Fibroblast of skin of abdomen (primary cell): ENCODE data around the gene ARFGEF2.

Experiments used
- DNase-seq: peaks from one replicate; pipeline ENCODE4 v3.0.0-alpha.2; 2013

ARFGEF2 gene

GRCh38 chr20:48899881-48900280 is 21.6 kb upstream of the ARFGEF2 start:
- no peak for DNase-seq

GRCh38 chr20:48901326-48901725 is 20.2 kb upstream of the ARFGEF2 start:
- DNase-seq, result no peak

- no peak for DNase-seq
These were observed 17.8 kb upstream of the ARFGEF2 start for GRCh38 chr20:48903705-48904104.

GRCh38 chr20:48904566-48905296 is 16.8 kb upstream of the ARFGEF2 start:
- peak; percentile 57 for DNase-seq

GRCh38 chr20:48905297-48905647 is 16.2 kb upstream of the ARFGEF2 start:
- no peak for DNase-seq

- no peak for DNase-seq
These were observed 15.2 kb upstream of the ARFGEF2 start for GRCh38 chr20:48906221-48906877.

GRCh38 chr20:48908656-48909319 is 12.7 kb upstream of the ARFGEF2 start:
- no peak for DNase-seq

GRCh38 chr20:48909910-48910309 is 11.6 kb upstream of the ARFGEF2 start:
- no peak for DNase-seq

- no peak for DNase-seq
These were observed 11.1 kb upstream of the ARFGEF2 start for GRCh38 chr20:48910347-48910781.

GRCh38 chr20:48912065-48912464 is 9.4 kb upstream of the ARFGEF2 start:
- DNase-seq, result no peak

- DNase-seq, result no peak
These were observed 4.8 kb upstream of the ARFGEF2 start for GRCh38 chr20:48916699-48917098.

- no peak for DNase-seq
These were observed 2.1 kb upstream of the ARFGEF2 start for GRCh38 chr20:48919336-48919881.

GRCh38 chr20:48919882-48920526 is 1.5 kb upstream of the ARFGEF2 start:
- no peak for DNase-seq

GRCh38 chr20:48920527-48921167 is 864 bp upstream of the ARFGEF2 start:
- DNase-seq, result no peak

- no peak for DNase-seq
These were observed 641 bp downstream of the ARFGEF2 start for GRCh38 chr20:48921883-48922820.

GRCh38 chr20:48923149-48923718 is 1.7 kb downstream of the ARFGEF2 start:
- no peak for DNase-seq

GRCh38 chr20:48924756-48925109 is 3.2 kb downstream of the ARFGEF2 start:
- DNase-seq, result no peak

- no peak for DNase-seq
These were observed 4.8 kb downstream of the ARFGEF2 start for GRCh38 chr20:48926267-48926666.

GRCh38 chr20:48926821-48927220 is 5.3 kb downstream of the ARFGEF2 start:
- DNase-seq, result no peak

- peak; percentile 30 for DNase-seq
These were observed 7.6 kb downstream of the ARFGEF2 start for GRCh38 chr20:48928832-48929725.
